SHP77 (cell line): Measurements from ENCODE around the gene DNAH6.
A peak's percentile ranks its signal among the peaks of the same experiment; 100 is the strongest.
"Not testable (repeated sequence)": the region's sequence is repeated elsewhere in the genome, so short reads cannot be mapped to it uniquely, and the experiment has no call there.

Source experiments
- DNase-seq, 2 experiments: peaks; one replicate each; lab custom pipeline; 2025; lab: John Stamatoyannopoulos, UW

DNAH6 gene

DNA sequence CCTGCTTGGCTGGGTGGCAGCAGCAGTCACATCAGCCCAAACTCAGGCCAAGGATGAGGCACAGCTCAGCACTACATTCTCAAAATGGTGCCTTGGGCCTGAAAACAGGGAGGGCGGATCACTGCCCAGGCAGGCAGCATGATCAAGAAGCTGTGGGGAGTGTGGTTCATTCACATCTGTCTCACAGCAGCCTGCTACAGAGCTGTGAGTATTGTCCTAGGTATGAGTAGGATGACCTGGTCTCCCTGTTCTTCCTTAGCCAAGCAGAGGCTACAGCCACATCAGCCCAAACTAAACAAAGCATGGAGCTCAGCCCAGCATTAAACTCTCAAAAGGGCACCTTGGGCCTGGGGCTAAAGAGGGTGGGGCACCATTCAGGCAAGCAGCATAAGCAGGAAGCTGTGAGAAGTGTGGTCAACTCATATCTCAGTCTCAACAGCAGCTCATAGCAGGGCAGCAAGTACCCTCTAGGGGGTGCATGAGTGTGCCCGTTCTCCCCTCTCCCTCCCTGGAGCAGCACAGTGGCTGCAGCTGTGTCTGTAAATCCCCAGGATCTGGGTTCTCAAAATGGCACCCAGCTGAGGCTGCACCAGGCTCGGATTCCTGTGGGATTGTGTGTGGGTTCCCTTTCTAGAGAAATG is 225.0 kb downstream of the DNAH6 start:
- peak in 1 of 2 experiments; percentile 1 for DNase-seq

DNA sequence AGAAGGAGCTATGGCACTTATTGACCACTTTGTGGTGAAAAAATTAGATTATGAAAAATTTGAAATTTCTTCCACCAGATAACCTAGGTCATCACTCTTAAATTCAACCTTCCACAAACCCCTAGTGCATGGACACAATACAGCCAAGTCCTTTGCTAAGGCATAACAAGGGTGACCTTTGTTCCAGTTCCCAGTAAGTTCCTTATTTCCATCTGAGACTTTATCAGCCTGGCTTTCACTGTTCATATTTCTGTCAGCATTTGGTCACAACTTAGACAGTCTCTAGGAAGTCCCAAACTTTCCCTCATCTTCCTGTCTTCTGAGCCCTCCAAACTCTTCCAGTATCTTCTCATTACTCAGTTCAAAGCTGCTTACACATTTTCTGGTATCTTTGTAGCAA is 232.0 kb downstream of the DNAH6 start:
- DNase-seq = no peak

DNA sequence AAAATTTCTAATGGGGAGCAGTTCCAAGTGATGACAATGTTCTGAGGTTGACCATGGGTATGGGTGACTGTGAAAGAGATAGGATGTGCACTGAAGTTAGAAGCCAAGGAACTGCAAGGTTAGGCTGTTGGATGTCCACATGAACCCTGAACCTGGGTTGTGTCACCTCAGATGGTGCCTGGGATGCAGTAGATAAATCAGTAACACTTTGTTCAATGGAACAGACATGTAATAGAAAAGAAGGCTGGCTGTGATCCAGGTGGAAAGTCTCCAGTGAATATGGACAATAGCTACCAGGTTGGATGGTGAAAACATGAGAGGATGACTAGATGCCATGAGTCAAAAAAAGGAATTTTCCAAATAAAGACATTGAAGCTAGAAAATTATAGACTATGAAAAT is 233.1 kb downstream of the DNAH6 start:
- DNase-seq = no peak

DNA sequence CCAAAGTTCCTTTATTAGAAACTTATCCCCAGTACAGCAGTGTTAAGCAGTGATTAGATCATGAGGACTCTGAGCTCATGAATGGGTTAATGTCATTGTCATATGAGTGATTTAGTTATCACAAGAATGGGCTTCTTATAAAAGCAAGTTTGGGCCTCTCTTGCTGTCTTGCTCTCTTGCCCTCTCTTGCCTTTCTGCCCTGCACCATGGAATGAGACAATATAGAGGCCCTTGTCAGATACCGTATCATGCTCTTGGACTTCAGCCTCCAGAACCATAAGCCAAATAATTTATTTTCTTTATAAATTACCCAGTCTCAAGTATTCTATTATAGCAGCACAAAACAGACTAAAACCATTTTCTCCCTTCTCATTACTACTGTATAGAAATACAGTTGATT is 238.8 kb downstream of the DNAH6 start:
- DNase-seq = no peak

DNA sequence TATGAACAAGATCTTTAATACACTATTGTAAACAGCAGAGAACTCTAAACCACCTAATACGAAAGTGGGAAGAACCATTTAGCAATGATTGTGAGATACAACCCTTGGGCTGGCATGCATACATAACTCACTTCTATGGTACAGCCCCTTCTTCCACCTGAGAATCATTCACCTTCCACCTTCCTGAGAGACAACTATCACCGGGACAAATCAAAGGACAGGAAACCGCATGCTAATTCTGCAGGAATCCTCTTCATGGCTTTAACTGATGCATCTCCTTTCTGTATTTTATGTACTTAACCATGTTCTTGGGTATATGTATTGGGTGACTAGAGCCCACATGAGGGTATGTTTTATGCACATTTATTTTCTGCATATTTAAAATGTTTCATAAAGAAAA is 241.3 kb downstream of the DNAH6 start:
- no peak for DNase-seq

DNA sequence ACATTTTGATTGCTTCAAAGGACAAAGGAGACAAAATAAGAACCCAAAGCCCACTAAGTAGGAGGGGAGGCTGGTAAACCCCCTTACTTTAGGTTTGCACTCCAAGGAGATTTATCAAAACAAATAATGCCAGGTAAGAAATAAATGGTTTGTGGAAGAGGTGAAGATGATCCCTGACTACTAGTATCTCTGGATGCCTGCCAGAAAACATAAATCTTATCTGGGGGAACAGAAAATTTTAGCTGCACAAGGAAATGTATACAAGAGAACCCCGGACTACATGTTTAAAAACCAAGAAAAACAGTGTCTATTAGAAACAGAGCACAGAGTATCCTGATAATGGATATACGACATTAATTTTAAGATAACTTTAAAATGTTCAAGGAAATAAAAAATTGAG is 250.5 kb downstream of the DNAH6 start:
- DNase-seq = no peak

DNA sequence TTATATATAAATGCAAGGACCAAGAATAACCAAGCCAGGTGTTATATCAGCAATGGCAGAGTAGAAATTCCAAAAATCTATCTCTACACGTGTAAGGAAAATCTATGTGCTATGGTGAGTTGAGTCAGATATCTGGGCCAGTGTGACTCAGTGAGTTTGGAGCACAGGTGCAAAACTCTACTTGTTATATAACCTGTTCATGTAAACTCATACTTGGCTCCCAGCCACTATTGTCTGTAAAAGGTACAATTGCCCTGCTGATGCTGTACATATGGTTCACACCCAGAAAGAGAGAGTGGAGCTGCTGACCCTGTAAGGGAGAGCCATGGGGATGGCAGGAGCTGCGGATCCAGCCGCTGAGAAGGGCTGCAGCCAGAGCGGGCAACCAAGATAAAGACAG is 252.5 kb downstream of the DNAH6 start:
- no peak for DNase-seq

DNA sequence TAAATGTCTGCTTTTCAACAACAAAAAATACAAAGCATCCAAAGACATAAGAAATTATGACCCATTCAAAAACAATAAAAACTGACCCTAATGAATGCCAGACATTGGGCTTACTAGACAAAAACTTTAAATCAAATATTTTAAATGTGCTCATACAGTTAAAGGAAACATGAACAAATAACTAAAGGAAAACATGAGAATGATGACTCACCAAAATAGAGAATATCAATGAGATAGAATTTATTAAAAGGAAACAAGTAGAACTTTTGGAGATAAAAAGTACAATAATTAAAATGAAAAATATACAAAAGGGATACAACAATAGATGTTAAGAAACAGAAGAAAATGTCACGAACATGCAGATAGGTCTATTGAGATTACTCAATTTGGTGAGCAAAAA is 254.0 kb downstream of the DNAH6 start:
- DNase-seq = no peak

DNA sequence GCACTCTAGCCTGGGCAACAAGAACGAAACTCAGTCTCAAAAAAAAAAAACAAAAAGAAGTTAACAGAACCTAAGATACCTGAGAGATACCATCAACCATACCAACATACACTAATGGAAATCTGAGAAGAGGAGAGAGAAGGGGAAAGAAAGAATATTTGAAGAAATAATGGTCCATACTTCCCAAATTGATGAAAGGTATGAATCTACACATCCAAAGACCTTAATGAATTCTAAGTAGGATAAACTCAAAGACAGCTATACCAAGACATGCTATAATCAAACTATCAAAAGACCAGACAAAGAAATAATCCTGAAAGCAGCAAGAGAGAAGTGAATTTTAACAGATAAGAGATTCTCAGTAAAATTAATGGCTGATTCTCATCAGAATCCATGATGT is 255.0 kb downstream of the DNAH6 start:
- no peak for DNase-seq

DNA sequence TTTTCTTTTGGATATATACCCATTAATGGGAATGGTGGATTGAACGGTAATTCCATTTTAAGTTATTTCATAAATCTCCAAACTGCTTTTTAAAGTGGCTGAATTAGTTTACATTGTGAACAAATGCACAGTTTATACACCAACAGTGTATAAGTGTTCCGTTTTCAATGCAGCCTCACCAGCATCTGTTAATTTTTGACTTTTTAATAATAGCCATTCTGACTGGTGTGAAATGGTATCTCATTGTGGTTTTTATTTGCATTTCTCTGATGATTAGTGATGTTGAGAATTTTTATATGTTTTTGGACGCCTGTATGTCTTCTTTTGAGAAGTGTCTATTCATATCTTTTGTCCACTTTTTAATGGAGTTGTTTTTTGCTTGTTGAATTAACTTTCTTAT is 257.3 kb downstream of the DNAH6 start:
- not testable (repeated sequence) for DNase-seq

DNA sequence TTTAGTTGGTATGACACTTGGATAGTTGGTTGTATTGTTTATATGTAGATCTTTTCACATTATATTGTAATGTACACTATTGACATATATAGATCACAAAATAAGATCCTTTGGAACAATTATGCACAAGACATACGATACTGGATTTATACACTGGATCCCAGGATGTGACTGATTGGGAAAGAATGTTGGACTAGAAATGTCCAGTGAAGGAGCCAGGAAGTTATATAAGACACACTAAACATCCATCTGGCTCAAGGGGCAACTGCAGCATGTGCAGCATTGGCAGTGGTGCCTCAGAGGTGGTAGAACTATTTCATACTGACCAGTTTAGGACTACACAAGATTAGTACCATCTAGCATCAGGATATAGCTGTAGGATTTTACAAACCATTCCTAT is 259.7 kb downstream of the DNAH6 start:
- no peak for DNase-seq

DNA sequence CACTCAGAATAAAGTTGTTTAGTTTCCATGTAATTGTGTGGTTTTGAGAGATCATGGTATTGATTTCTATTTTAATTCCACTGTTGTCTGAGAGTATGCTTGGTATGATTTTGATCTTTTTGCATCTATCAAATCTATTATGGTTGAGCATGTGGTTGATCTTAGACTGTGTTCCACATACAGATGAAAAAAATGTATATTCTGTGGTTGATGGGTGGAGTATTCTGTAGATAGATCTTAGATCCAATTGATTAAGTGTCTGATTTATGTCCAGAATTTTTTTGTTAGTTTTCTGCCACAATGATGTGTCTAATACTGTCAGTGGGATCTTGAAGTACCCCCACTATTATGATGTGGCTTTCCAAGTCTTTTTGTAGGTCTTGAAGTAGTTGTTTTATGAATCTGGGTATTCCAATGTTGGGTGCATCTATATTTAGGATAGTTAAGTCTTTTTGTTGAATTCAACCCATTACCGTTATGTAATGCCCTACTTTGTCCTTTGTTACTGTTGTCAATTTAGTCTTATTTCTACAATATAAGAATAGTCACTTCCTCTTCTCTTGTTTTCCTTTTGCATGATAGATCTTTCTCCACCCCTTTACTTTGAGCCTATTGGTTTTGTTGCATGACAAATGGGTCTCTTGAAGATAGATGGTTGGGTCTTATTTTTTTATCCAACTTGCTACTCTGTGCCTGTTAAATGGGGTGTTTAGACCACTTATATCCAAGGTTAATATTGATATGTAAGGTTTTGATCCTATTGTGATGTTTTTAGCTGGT is 262.8 kb downstream of the DNAH6 start:
- no peak for DNase-seq

DNA sequence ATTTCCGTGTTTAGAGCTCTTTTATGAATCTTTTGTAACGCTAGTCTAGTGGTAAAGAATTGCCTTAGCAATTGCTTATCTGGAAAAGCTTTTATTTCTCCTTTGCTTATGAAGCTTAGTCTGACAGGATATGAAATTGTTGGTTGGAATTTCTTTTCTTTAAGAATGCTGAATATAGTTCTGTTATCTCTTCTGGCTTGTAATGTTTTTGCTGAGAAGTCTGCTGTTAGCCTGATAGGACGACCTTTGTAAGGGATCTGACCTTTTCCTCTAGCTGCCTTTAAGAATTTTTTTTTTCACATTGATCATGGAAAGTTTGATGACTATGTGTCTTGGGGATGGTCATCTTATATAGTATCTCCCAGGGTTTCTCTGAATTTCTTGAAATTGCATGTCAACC is 263.5 kb downstream of the DNAH6 start:
- DNase-seq = no peak

DNA sequence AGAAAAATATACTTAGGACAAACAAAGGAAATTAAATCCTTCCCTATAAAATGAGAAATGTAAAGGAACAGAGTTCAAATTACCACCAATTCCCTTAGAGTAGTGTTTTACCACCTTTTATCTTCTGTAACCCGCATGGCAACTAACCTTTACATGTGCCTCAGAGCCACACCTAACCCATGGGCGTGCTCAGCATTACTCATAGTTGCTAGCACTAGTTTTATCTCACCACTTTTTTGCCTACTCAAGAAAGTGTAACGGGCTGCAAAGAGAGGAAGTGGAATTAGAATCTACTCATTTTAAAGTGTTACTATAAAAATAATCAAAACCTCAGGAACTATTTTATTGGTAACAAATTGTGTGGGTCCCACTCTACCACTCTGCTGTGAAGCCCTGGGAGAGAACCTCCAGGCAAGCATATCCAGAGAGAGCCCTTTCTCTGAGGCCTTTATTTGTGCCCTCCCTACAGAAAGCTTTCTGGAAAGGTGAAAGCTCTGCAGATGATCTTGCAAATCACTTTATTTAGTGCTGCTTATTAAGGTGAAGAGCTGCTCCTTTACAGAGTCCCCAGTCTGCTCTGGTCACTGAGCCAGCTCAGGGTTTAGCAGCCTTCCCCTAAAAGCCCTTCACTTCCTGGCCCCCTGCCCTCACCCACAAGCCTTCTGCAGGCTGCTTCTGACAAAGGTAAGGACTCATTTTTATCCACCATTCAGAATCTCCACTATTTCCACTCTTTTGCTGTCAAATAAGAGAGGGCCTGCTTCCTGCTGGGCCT is 265.8 kb downstream of the DNAH6 start:
- DNase-seq = no peak

DNA sequence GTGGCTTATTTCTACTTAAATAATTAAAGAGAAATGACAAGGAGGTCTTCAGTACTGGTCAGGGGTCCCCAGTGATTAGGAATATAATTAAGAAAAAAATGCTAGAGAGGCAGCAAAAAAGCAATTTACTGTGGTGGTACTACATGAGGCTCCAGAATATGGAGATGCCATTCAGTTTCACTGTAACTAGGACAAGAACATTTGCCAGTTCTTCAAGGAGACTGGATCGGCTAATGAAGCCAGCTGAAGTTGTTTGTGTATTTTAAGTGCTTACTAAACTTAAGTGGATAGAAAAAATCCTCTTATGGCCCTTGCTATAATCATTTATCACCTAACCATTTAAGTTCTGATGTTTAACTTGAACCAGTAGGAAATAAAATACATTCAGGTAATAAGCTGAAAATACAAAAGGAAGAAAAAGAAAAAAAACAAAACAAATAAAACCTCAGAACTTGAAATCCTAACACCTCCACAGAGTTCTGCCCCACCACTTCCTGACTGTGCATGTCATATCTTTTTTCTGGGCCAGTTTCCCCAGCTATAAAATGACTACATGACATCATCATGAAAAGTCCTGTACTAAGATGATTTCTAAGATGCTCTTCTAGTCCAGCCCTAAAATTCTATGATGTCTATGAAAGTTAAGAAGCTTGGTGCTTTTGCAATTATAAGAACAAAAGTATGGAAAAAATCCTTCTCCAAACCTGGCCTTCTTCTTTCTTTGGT is 266.6 kb downstream of the DNAH6 start:
- no peak for DNase-seq

DNA sequence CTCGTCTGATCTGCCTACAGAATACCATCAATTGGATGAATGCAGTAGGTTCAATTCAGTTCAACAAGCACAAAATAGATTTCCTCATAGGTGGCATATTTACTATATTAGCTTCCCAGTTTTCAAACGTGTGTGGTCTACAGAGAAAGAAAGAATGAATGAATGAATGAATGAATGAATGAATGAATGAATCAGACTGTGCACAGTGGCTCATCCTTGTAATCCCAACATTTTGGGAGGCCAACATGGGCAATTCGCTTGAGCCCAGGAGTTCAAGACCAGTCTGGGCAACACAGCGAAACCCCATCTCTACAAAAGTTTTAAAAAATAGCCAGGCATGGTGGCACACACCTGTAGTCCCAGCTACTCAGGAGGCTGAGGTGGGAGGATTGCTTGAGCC is 269.7 kb downstream of the DNAH6 start:
- no peak for DNase-seq

DNA sequence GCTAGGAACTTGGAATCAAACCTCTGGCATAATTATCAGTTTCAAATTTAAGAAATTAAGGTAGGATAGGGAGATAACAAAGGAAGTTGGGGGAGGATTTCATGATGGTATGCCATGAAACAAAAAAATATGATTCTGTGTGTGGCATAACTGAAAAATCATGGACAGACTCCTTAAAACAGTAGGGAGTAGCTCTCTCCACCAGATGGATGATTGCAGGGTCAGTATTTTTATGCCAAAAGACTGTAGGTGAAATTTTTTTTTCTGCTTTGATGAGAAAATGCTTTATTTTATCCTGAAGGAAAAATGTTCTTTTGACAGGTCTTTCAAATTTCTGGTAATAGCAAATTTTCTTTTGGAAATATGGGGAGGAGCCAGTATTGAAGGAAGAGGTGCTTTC is 270.3 kb downstream of the DNAH6 start:
- no peak for DNase-seq

DNA sequence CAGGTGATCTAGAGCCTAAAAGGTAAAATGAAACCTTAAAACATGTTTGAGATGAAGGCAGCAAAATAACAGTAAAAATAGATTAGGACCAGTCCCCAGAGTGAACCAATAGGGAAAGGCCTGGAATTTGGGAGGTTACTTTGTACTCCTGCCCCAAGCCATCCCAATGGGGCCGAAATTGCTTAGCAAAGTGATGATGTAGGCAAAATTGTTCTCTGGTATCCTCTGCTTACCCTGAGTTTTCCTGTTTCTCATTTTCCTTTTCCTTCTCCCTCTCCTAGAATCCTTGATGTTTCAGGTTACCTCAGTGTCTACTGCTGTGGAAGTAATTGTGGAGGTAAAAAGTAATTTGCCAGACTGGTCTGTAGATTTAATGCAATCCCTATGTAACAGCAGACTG is 271.7 kb downstream of the DNAH6 start:
- no peak for DNase-seq

DNA sequence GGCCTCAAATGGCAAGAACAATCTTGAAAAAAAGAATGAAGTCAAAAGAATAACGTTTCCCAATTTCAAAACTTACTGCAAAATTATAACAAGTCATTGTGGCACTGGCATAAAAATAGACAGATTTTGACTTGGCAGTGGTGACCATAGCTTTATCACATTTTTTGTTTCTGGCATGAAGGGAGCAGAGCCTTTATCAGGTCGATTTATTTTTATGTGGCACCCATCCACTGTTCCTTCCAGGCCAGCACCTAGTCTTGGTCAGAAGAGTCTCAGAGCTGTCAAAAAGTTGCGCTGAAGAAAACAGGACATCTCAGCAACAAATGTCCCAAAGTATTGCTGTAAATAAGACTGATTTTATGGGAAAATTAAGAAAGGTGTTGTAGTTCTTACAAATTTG is 272.2 kb downstream of the DNAH6 start:
- no peak for DNase-seq

DNA sequence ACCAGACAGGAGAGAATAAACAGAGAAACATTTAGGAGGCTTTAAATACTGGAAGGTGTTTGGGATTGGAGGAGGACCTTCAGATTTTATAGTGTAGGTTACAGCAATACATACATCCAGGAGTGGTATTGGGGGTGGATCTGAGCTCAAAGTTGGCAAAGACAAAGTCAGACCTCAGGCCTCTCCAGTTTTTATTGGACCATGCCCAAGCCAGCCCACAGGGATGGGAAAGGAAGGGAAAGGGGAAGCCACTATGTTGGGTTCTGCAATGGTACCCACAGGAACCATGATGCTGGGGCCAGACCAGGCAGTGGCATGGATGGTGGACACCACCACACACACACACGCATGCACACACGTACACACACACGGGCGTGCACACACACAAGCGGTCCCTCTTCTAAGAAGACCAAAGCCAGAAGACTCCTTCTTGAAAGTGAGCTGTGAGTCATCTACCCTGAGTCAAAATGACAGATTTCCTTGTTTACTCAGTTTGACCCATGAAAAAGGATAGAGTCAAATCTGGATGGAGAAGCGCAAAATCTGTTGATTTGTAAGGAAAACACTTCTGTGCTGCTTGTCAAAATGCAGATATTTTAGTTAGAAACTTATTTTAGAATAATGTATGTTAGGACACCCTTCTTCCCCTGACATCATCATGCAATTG is 276.7 kb downstream of the DNAH6 start:
- no peak for DNase-seq

DNA sequence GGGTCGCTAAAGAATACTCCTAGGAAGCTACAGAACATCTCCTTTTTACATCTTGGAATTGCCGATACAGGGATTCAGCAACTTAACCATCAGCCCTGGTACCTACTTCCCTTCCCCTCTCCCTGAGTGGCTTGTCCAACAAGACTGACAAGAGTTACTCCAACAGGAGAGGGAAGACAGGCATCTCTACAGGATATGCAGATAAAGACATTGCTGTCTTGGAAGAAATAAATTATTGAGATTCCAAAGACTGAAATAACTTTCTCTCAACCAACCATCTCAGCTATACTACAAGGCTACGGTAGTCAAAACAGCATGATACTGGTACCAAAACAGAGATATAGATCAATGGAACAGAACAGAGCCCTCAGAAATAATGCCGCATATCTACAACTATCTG is 277.3 kb downstream of the DNAH6 start:
- no peak for DNase-seq

DNA sequence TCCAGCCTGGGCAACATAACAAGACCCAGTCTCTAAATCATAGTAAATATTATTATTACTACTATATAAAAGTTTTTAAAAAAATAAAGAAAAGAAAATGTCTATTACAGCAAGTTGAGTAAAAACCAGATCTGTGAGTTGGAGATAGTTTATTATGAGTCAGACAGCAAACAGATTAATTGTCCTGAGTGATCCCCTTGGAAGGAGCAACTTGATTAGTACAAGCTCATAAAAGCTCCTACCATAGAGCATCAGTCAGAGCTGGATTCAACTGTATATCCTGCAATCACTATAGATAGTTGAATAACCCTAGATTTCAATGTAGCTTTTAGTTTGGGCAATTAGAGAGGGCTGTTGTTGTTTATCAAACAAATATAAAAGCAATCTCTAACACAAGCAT is 280.5 kb downstream of the DNAH6 start:
- DNase-seq = no peak
